ENCODE results near the gene YARS2. TPM values are rescaled to one million over a fixed set of nuclear protein-coding genes. Genes with fewer than 3 reads are reported as not detected.

The YARS2 gene
- total RNA-seq, 1 donor from 2014 or later = 18.5 TPM

- Histone ChIP-seq H3K4me3 (no peak overlapping the region), H3K27ac (no peak overlapping the region), H3K9me3 (no peaks in the 10 kb centered on the region), H3K36me3 (no peaks in the 10 kb centered on the region), H3K27me3 (ENCODE audit: low read depth) (peaks cover 2% of the 10 kb centered on the region), H3K4me1 (no peaks in the 10 kb centered on the region)
- TF ChIP-seq CTCF (IDR thresholded peaks at IDR 0.05) = no peak
- DNase-seq (no peak), ATAC-seq (no peak)
- intact Hi-C loops (cut with DNase I) = no loop called here
Observed at GRCh38 chr12:32777159-32777558, 21.5 kb upstream of the YARS2 start.

- no peak overlapping the region for H3K27ac ChIP-seq
- no peaks in the 10 kb centered on the region for H3K4me1 ChIP-seq
- no peak for ATAC-seq
- H3K36me3 ChIP-seq = no peaks in the 10 kb centered on the region
- intact Hi-C loops (cut with DNase I) = no loop called here
- no peak overlapping the region for H3K4me3 ChIP-seq
- no peak for TF ChIP-seq CTCF (IDR thresholded peaks at IDR 0.05)
- DNase-seq = no peak
- H3K9me3 ChIP-seq = no peaks in the 10 kb centered on the region
- peaks cover 2% of the 10 kb centered on the region for H3K27me3 ChIP-seq (ENCODE audit: low read depth)
Observed at GRCh38 chr12:32776258-32776657, 20.6 kb upstream of the YARS2 start.

GRCh38 chr12:32773691-32774090 lies 18.0 kb upstream of the YARS2 start:
- H3K27ac ChIP-seq = no peak overlapping the region
- H3K4me3 ChIP-seq = no peak overlapping the region
- intact Hi-C loops (cut with DNase I) = no loop called here
- DNase-seq (no peak), ATAC-seq (no peak)
- H3K27me3 ChIP-seq (ENCODE audit: low read depth) = peaks cover 2% of the 10 kb centered on the region
- H3K36me3 ChIP-seq = no peaks in the 10 kb centered on the region
- no peaks in the 10 kb centered on the region for H3K4me1 ChIP-seq
- no peak for TF ChIP-seq CTCF (IDR thresholded peaks at IDR 0.05)
- no peaks in the 10 kb centered on the region for H3K9me3 ChIP-seq

- no peaks in the 10 kb centered on the region for H3K9me3 ChIP-seq
- DNase-seq (no peak), ATAC-seq (no peak)
- no peak overlapping the region for H3K4me3 ChIP-seq
- intact Hi-C loops (cut with DNase I) = no loop called here
- H3K36me3 ChIP-seq = no peaks in the 10 kb centered on the region
- no peak overlapping the region for H3K27ac ChIP-seq
- peaks cover 8% of the 10 kb centered on the region for H3K27me3 ChIP-seq (ENCODE audit: low read depth)
- TF ChIP-seq CTCF (IDR thresholded peaks at IDR 0.05) = no peak
- no peaks in the 10 kb centered on the region for H3K4me1 ChIP-seq
Observed at GRCh38 chr12:32770141-32770540, 14.4 kb upstream of the YARS2 start.

GRCh38 chr12:32768518-32768917 lies 12.8 kb upstream of the YARS2 start:
- H3K27me3 ChIP-seq (ENCODE audit: low read depth) = peaks cover 8% of the 10 kb centered on the region
- no peaks in the 10 kb centered on the region for H3K4me1 ChIP-seq
- no peaks in the 10 kb centered on the region for H3K9me3 ChIP-seq
- ATAC-seq (no peak), DNase-seq (no peak)
- intact Hi-C loops (cut with DNase I) = no loop called here
- no peak overlapping the region for H3K27ac ChIP-seq
- H3K4me3 ChIP-seq = no peak overlapping the region
- TF ChIP-seq CTCF (IDR thresholded peaks at IDR 0.05) = no peak
- H3K36me3 ChIP-seq = no peaks in the 10 kb centered on the region

- intact Hi-C loops (cut with DNase I) = no loop called here
- no peak for TF ChIP-seq CTCF (IDR thresholded peaks at IDR 0.05)
Observed at GRCh38 chr12:32765906-32766305, 10.2 kb upstream of the YARS2 start.

More at GRCh38 chr12:32765906-32766305, 10.2 kb upstream of the YARS2 start:
- H3K27me3 ChIP-seq (ENCODE audit: low read depth) = peaks cover 12% of the 10 kb centered on the region
- H3K9me3 ChIP-seq = no peaks in the 10 kb centered on the region
- ATAC-seq (no peak), DNase-seq (no peak)
- no peak overlapping the region for H3K27ac ChIP-seq
- no peak overlapping the region for H3K4me3 ChIP-seq
- H3K36me3 ChIP-seq = no peaks in the 10 kb centered on the region
- no peaks in the 10 kb centered on the region for H3K4me1 ChIP-seq
